HG03565 (cell line): ENCODE results near the gene TNFSF8.

Experiments used
- ATAC-seq: cut with Tn5 transposase; IDR thresholded peaks from one replicate; pipeline ENCODE4 v1.9.1; 2021; ENCODE audit warnings: mild to moderate bottlenecking, moderate library complexity; ENCODE audit not compliant: unreplicated experiment

TNFSF8 gene

DNA sequence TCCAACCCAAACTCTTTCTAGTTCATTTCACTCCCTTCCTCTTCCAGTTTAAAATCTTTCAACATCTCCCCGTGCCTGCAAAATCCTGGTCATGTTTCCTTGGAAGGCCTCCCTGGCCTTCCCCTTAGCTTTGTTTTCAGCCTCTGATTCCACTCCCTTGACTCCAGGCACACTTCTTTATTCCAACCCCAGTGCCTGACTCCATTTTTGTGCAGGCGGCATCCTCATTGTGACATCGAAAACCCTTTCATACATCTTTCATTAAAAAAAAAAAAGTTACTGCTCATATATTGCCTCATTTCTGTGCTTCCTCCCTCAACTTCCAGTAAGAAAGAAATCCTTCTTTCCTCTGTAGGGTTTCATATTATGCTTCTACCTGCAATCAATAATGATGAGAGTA lies 7.1 kb upstream of the TNFSF8 start:
- ATAC-seq, result no peak

DNA sequence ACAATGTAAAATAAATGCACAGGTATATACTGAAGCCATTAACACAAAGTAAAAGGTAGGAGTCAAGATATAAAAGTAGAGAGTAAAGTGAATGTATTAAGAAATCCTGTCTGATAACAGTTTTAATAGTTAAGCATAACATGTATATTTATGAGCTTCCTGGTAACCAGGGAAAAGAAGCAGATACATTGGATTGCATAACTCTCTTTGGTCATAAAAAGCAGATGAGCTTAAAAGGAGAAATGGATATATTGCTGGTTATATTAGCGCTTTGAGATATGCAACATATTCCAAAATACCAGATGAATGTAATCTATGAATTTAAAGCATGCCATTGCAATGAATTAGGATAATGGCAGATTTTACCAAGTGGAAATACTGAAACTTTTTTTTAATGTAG lies 6.2 kb upstream of the TNFSF8 start:
- no peak for ATAC-seq

DNA sequence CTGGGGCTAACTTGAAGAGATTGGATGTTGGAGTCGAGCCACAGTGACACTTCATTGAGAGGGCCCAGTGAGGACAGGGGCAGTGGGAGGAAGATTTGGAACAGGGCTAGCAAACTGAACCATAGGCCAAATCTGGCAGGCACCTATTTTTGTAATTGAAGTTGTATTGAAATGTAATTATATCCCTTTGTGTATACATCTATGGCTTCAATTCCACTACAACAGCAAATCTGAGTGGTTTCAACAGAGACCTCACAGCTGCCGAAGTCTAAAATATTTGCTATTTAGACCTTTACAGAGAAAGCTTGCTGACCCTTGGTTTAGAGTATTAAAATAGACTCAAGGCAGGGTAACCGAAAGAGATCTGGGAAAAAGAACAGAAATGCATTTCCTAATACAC lies 4.7 kb upstream of the TNFSF8 start:
- ATAC-seq, result no peak

DNA sequence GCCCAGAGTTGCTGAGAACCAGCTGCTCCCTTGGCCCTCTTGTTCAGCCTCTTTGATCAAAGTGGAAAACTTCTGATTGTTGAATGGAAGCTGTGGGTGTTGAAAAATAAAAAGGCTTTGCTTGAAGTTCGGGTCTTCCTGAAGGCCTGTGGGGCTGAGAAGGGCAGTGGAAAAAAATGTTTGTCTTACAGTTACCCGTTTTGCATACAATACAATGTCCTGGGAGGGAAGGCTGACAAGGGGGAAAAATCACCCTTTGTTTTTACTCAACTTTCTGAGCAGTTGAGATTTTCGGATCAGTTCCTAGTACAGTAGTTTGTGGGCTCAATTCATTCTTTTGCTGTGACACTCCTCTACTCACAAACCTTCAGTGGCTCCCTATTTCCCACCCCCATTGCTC lies 2.1 kb upstream of the TNFSF8 start:
- ATAC-seq, result no peak

DNA sequence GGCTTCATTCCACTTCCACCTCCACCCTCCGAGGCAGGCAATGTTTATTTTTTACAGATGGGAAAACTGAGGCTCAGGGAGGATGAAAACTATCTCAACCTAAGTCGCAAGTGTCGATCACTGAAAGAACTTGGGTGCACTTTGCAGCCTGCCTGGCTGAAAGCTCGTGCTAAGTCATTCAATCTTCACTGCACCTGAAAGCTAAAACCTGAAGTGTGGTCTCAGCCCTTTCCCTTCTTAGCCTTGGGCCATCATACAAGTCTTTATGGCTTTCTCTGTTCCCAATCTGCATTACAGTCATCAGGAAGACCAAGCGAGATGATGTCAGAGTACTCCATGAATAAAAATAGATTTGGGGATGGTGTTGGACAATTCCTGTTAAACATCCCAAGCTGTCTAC lies 1.0 kb upstream of the TNFSF8 start:
- no peak for ATAC-seq

DNA sequence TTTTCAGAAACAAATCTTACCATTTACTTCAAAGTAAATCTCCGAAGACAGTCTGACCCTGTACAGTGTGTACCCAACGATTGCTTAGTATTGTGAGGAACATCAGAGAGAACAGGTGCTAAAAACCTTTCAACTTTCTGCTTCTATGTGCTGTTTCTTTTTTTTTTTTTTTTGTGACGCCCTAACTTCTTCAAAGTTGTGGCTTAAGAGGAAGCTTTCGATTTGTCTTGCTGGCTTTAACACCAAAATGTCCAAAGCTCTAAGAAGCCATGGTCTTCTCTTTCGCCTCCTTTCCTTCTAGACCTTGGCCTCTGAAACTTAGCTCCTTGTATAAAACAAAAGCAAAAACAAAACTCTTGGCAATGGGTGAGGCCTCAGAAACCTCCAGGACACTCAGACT lies 1.2 kb downstream of the TNFSF8 start:
- no peak for ATAC-seq

DNA sequence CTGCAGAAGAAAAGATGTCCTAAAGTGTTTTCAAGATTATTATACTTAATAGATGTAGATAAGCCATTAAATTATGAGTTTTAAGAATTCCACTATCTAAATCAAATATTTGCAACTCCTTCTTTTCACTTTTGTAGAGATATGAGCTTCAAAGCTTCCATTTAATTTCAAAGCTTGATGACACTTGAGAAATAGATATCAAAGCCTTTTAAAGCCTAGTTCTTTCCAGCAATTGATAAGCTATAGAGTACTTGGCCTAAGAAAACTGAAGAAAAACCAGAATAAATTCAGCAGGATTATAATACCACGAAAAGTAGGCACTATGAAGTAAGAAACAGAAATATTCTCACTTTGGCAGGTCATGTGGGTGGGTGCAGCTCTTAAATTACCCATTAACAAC lies 1.7 kb downstream of the TNFSF8 start:
- ATAC-seq, result no peak

DNA sequence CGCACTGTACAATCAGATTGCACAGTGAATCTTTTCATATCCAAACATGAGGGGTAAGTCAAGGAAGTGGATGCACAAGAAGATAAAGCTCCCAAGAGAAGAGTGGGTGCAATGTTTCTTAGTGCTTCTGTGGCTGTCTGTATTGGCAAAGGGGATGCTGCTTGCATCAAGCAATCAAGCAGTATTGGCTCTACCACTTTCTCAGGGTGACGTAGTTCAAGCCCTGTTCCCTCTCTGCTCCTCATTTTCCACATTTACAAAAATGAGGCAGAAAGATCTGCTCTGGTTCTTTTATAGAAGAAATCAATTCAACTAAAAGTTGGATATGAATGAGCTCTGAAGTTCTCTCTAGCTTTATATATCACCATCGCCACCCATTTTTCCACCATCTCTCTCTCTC lies 2.3 kb downstream of the TNFSF8 start:
- ATAC-seq, result no peak

DNA sequence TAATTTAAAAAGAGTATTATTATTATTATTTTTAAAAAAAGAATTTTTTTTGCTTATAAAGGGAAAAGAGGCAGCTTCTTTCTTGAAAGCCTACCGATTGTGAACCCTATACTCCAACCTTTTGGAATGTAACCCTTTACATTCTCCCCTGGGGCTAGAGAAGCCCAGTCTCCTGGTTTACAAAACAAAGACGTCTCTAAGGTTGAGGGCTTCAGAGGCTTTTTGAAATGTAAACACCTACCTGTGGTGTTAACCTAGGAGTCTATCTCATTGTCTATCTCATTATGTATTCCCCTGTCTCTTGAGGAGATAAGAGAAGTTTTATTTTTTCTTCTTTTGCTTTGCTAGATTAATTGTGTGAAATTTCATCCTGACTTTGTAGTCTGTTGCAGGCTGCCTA lies 4.7 kb downstream of the TNFSF8 start:
- no peak for ATAC-seq

DNA sequence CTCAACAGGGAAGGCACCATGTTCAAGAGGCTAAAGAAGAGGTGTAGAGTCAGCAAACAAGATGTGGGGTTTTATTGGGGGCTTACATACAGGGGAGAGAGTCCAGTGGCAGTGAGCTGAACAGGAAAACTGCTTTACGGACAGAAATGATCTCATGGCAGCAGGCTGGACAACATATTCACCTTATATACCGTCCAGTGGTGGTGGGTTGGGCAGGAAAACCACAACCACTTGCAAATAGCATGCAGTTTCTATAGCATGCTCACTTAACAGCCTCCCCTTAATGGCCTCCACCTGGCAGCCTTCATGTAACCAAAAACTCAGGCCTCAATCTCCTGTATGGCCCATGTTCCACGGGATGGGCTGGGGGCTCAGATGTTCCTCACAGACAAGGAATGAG lies 5.4 kb downstream of the TNFSF8 start:
- no peak for ATAC-seq

DNA sequence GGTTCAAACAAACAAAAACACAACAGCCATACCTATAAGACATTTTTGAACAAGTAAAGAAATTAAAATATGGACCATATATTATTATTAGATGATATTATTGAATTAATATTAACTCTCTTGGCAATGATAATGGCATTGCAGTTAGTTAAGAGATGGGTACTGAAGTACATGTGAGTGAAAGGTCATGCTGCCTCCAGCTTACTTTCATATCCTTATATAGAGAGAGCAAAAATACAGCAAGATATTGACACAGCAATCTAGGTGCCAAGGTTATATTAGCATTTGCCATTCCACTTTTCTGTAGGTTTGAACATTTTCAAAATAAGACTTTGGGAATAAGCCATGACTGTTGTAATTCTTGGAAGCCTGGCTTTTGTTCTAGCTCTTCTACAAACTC lies 6.1 kb downstream of the TNFSF8 start:
- ATAC-seq, result no peak

DNA sequence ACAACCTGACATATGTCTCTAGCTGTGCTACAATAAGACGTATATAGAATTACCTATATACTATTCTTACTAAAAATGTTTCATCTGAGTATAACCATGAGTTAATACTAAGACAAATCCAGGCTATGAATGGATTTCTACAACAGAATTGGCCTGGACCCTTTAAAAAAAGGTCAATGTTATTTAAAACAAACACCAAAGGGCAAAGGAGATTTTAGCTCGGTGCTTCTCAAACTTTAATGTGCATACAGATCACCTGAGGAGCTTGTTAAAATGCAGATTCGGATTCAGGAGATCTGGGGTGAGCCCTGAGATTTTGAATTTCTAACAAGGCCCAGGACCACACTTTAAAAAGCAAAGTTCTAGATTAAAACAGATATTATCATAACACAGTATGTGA lies 6.5 kb downstream of the TNFSF8 start:
- ATAC-seq, result no peak

DNA sequence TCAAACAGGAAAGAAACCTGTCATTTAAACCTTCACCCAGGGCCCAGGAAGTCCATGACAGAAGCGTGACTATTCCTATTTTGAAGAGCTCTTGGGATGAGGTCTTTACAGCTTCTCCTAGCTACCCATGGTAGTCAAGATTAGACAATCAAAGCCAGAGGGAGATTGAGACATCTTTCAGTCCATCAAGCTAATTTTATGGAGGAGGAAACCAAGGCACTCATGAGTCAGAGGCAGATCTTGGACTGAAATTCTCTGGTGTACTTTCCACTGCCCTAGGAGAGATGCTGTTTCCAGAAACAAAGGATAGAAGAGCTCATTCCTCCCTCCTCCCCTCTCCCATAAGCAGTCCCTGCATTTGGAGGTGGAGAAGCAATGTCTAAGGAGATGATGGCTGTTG lies 9.2 kb downstream of the TNFSF8 start:
- ATAC-seq, result no peak

DNA sequence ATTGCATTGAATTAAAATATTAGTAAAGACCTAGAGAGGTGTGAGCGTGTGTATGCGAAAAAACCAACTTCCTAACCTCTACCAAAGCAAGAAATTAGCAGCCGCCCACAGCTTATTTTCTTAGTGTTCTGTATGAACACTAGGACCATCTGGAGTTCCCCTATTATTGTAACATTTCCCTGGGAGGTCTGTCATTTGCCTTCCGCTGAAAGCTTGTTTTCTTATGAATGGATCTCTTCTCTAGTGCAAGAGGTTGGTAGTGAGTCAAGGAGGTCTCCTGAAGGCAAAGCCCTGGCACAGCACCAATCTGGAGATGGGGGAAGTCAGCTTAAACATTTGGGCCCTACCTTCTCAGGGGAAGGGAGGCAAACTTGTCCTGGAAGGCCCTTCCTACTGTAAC lies 10.8 kb downstream of the TNFSF8 start:
- ATAC-seq, result no peak

DNA sequence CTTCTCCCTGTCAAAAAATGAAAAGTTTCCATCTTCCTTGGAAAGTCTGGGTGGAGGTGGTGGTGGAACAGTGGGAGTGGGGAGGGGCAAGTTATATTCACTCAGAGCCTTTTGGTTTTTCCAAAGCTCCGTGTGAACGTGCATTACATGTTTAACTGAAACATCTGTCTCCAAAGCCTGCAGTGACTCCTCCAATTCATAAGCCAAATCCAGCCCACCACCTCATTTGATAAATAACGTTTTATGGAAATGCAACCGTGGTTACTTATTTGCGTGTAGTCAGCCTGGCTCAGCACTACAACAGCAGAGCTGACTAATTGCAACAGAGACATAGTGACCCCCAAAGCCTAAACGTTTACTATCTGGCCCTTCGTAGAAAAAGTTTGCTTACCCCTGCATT lies 13.9 kb downstream of the TNFSF8 start:
- no peak for ATAC-seq

DNA sequence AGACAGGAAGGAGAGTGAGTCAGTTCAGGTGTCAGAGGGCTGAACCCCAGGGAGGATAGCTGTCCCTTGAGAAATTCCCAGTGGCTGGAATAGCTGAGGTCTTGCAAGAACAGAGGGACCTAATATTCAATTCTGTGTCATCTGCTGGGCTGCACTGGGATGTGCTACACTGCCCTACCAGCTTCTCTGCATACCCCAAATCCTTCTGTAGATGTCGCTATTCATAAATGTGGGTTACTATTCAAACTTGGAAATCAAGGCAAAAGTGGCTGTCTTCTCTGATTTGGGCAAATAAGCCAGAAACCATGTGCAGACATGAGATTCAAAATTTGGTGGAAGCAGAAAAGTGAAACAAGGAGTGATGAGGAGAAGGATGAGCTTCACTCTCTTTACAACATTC lies 16.3 kb downstream of the TNFSF8 start:
- ATAC-seq, result no peak

DNA sequence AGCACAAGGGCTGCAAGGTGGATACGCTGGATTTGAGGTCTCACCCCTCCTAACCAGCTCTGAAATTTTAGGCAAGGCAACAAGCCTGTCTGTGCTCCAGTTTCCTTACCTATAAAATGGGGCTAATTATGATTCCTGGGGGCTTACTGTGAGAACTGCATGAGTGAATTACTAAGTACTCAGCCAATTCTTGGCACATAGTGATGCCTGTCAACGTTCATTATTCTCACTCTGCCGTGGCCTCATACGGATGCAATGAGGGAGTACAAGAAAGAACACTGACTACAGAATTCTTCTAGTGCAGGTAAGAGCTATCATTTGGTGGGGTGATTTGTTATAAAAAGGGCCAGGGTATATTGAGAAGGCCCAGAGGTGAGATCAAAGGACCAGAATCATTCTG lies 16.7 kb downstream of the TNFSF8 start:
- ATAC-seq, result no peak

DNA sequence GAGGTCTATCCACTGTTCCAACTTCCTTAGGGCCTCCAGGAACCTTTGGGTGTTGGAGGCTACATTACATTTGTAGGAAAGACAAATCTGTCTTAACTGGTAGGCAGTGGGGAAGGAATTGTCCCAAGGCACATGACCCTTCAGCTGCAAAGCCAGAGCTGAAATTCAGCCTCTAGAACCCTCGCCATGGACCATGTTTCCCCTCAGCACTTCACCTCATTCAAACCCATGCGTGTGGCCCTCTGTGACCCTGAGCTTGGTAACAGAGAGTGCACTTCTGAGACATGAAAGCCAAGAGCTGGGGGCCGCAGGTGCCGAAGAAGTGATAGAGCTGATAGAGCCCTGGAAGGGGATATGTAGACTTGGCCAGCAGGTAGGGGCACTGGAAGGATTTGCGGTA lies 17.2 kb downstream of the TNFSF8 start:
- no peak for ATAC-seq

DNA sequence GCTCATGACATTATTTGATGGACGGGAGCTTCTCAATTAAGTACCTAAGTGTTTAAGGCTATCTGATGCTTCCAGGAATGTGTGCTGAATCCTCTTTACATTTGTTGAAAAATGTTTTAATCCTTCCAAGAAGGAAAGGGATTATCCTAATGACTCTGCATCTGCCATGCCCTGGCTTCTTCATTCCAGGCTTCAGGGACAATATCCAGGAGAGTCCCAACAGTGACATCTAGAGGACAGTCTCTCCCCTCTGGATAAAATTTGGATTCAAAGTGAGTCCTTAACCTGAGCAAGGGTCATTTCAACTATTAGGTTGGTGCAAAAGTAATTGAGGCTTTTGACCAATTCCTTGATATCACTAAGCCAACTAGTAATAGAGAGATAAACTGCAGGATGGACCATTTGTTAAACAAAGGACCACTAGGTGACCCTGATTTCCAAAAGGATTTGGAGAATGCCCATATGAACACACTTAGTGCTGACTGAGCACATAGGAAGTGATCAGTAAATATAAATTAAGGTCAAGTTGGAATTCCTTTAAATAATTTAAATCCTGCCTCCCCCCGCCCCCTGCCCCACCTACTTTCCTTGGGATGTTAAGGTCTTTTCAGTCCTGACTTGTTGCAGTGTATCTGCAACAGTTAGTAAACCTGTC lies 19.1 kb downstream of the TNFSF8 start:
- ATAC-seq, result no peak

DNA sequence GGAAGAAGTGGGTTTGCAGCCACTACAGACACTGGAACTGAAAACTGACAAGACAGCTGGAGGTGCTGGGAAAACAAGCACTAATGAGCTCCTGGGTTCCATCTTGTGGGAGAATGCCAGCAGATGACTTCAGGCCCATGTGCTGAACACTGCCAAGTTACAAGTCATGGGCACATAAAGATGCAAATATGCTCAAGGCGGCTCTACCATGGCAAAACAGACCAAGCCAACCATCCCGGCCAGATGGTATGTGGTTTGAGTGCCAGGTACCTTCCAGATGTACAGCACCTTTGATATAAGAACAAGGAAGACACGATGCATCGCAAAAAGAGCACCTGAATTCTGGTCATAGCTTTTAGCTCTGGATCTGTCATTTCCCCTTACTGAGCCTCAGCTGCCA lies 19.9 kb downstream of the TNFSF8 start:
- ATAC-seq, result no peak

DNA sequence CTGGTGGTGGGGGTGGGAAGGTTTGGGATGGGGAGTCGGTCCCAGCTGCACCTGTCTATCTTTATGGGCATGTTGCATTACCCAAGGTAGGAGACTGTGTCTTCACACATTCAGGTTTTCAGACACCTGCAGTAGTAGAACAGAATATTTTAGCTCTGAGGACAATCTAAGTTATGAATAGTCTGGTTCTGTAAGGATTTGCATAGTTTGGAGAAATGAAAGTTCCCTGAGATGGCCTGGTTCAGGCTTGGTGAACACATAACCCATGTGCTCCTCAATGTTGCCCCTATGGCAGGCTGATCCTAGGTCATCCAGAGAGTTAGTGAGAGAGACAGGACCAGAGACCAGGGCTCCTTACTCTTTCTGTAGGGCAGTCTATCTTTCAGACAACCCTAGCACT lies 20.7 kb downstream of the TNFSF8 start:
- no peak for ATAC-seq

DNA sequence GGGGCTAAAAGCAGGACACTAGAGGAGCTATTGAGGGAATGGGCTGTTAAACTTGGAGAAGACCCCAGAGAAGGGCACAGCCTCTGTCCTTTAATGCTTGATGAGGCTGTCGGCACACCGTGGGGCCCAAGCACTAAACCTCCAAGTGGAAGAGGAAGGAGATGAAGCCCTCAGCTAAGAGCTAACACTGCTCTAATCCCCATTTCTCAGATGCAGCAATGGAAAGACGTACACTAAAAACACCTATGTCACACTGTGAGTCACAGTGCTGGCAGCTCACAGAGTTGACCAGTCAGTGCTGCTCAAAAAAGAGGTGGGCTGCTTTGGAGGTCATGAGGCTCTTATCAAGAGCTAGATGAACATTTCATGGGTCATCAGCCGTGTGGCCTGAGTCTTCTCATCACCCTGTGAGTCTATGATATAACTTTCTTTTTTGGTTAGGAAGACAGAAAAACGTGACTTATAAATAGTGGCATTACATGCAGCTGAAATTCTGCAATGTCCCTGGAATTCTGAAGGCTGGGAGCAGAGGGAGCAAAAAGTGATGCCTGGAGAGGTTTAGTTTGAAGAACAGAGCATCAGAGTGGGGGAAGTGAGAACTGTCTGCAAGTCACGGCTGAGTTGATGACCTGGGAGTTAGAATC lies 21.5 kb downstream of the TNFSF8 start:
- ATAC-seq, result no peak

DNA sequence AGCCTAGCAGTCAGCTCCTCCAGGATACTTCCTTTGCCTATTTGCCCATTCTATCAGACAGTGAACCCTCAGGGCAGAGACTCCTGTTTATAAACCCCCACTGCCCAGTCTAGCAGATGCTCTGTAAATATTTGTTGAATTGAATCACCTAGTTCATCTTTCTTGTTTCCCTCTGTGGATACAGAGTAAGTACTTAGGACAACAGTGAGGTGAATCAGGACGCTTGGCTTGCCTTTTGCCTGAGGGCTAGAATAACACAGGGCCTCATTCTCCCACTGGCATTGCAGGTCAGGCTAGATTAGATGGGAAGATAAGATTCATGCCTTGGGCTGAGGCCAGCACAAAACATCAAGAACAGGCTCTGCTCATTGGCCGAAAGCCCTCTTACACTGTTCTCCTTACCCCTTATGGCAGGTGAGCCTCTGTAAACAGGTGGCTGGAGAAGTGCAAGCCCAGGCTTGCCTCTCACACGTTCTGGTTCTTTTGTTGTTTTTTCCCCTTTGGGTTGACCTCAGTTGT lies 22.2 kb downstream of the TNFSF8 start:
- ATAC-seq, result no peak
